Measurements from ENCODE around the gene KCNJ16.

- TF ChIP-seq POLR2AphosphoS5 (IDR thresholded peaks at IDR 0.05) (no peak), CTCF (IDR thresholded peaks at IDR 0.05) (no peak)
These were observed 36.2 kb downstream of the KCNJ16 start for GRCh38 chr17:70111201-70111600.
